ENCODE results near the gene PRKCZ. TPM values are rescaled to one million over a fixed set of nuclear protein-coding genes. Genes with fewer than 3 reads are reported as not detected.
"Not testable (repeated sequence)": the region's sequence is repeated elsewhere in the genome, so short reads cannot be mapped to it uniquely, and the experiment has no call there.

The PRKCZ gene
- total RNA-seq, 2 experiments from 2014 or later, result 17.8 to 19.0 TPM

DNA sequence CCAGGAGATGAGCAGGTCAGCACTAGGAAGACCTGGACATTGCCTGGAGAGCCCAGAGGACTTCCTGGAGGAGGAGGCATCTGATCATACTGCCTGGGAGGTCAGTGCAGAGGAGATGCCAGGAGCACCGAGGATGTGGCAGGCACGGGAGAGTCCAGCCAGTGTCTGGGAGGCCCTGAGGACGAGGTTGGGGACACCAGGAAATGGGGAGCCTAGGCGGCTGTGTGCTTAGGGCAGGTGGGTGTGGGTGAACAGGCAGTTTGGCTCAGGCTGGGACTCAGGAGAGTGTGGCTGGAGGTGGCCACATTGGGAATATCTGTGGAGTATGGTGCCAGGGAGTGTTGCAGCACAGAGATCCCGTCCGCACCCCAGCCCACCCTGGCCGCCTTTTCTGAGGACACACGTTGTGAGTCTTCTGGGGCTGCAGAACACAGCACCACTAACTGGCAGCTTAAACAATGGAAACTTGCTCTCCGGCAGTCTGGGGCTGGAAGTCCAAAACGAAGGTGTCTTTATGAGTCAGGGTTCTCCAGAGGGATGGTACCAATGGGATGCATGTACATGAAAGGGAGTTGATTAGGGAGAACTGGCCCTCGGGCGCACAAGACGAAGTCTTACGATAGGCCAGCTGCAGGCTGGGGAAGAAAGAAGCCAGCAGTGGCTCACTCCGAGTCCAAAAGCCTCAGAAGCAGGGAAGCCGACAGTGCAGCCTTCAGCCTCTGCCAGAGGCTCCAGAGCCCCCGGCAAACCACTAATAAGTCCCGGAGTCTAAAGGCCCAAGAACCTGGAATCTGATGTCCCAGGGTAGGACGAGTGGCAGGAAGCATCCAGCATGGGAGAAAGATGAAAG lies 86.4 kb downstream of the PRKCZ start:
- peak overlapping the region; percentile 66 for H3K27ac Mint-ChIP-seq
- ChIA-PET POLR2A (no interaction called here), CTCF (no interaction called here)
- H3K27ac ChIP-seq (ENCODE audit: low read depth in 1 of 2, low read length in 2 of 2), result no peak overlapping the region
- H3K9me3 Mint-ChIP-seq, result no peaks in the 10 kb centered on the region
- no peak for ATAC-seq (ENCODE audit: poor library complexity)
- TF ChIP-seq, protein P1, sequence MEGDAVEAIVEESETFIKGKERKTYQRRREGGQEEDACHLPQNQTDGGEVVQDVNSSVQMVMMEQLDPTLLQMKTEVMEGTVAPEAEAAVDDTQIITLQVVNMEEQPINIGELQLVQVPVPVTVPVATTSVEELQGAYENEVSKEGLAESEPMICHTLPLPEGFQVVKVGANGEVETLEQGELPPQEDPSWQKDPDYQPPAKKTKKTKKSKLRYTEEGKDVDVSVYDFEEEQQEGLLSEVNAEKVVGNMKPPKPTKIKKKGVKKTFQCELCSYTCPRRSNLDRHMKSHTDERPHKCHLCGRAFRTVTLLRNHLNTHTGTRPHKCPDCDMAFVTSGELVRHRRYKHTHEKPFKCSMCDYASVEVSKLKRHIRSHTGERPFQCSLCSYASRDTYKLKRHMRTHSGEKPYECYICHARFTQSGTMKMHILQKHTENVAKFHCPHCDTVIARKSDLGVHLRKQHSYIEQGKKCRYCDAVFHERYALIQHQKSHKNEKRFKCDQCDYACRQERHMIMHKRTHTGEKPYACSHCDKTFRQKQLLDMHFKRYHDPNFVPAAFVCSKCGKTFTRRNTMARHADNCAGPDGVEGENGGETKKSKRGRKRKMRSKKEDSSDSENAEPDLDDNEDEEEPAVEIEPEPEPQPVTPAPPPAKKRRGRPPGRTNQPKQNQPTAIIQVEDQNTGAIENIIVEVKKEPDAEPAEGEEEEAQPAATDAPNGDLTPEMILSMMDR (IDR thresholded peaks at IDR 0.05), result no peak
- H3K4me1 ChIP-seq (ENCODE audit: insufficient read depth, low read length), result peaks cover 30% of the 10 kb centered on the region
- H3K4me3 Mint-ChIP-seq, result no peak overlapping the region
- no peak for DNase-seq
- intact Hi-C loops (cut with DNase I, micrococcal nuclease), result loop anchor here (5.0 to 10.0 kb wide), 3 partner anchors 58 to 408 kb away; partner anchors contain the start of genes FAAP20 (in 1 of the 2), MORN1 (in 1 of the 2) and RER1 (in 1 of the 2)
- H3K4me1 Mint-ChIP-seq (ENCODE audit: low read depth), result peaks cover 38% of the 10 kb centered on the region
- peaks cover 2% of the 10 kb centered on the region for H3K36me3 ChIP-seq (ENCODE audit: insufficient read depth, low read length)
- no peak overlapping the region for H3K4me3 ChIP-seq (ENCODE audit: low read length)
- no peaks in the 10 kb centered on the region for H3K9me3 ChIP-seq (ENCODE audit: control insufficient read depth in 1 of 2, insufficient read depth in 1 of 2, low read length in 2 of 2)
- no peaks in the 10 kb centered on the region for H3K27me3 ChIP-seq (ENCODE audit: control insufficient read depth in 1 of 2, insufficient read depth in 2 of 2, low read length in 2 of 2)
- no peaks in the 10 kb centered on the region for H3K27me3 Mint-ChIP-seq
- H3K36me3 Mint-ChIP-seq (ENCODE audit: low read depth), result peaks cover 4% of the 10 kb centered on the region

DNA sequence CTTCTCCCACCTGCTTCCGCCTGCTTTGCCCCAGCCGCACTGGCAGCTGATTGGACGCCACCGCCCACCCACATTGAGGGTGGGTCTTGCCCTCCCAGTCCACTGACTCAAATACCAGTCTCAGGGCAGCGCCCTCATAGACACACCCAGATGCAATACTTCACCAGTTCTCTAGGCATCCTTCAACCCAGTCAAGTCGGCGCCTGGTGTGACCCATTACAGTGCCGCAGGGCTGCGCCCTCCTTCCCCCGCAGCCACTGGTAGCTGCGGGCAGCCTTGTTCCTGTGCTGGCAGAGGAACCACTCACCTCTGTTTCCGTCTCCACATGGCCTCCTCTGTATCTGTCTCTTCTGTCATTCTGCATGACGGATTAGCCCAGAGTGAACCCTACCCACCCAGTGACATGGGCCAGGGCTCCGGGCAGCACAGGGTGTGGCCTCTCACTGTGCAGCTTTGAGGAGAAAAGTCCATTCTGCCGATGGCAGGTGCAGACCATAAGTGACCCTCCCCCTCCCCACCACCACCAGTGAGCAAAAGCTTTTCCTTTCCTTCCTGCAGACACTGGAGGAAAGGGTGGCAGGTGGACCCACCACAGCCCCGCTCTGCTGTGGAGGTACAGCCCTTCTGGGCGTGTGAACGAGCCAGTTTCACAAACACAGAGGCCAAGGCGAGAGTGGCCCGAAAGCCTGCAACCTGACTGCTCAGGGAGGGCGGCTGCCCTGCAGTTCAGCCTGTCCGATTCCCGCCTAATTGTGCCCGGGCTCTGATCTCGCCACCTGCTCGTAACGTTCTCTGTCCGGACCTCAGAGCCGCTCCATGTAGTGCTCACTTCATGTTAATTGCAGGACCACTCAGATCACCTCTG lies 87.3 kb downstream of the PRKCZ start:
- Histone ChIP-seq H3K4me3 (ENCODE audit: low read length) (no peak overlapping the region), H3K9me3 (ENCODE audit: control insufficient read depth in 1 of 2, insufficient read depth in 1 of 2, low read length in 2 of 2) (no peaks in the 10 kb centered on the region), H3K4me1 (ENCODE audit: insufficient read depth, low read length) (peaks cover 24% of the 10 kb centered on the region), H3K27me3 (ENCODE audit: control insufficient read depth in 1 of 2, insufficient read depth in 2 of 2, low read length in 2 of 2) (no peaks in the 10 kb centered on the region), H3K27ac (ENCODE audit: low read depth in 1 of 2, low read length in 2 of 2) (no peak overlapping the region), H3K36me3 (ENCODE audit: insufficient read depth, low read length) (peaks cover 2% of the 10 kb centered on the region)
- CTCF ChIA-PET, result no interaction called here
- Mint-ChIP-seq H3K27ac (peak overlapping the region; percentile 66), H3K4me3 (no peak overlapping the region), H3K36me3 (ENCODE audit: low read depth) (peaks cover 4% of the 10 kb centered on the region), H3K4me1 (ENCODE audit: low read depth) (peaks cover 30% of the 10 kb centered on the region), H3K9me3 (no peaks in the 10 kb centered on the region), H3K27me3 (no peaks in the 10 kb centered on the region)
- POLR2A ChIA-PET, result no interaction called here
- ATAC-seq (ENCODE audit: poor library complexity) (no peak), DNase-seq (peak in 2 of 14 experiments; percentile 10 to 27)
- TF ChIP-seq, protein P1 (IDR thresholded peaks at IDR 0.05), result no peak
- intact Hi-C loops (cut with DNase I, micrococcal nuclease), result loop anchor here (5.0 to 10.0 kb wide), 3 partner anchors 57 to 407 kb away; partner anchors contain the start of genes FAAP20 (in 1 of the 2), MORN1 (in 1 of the 2) and RER1 (in 1 of the 2)

DNA sequence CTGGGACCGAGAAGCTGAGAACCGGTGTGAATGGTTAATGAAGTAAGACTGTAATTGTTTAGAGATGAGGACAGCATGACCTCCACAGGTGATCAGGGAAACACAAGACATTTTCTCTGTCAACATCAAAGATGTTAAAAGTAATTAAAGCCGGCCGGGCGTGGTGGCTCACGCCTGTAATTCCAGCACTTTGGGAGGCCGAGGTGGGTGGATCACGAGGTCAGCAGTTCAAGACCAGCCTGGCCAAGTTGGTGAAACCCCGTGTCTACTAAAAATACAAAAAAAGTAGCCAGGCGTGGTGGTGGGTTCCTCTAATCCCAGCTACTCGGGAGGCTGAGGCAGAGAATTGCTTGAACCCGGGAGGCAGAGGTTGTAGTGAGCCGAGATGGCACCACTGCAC lies 88.9 kb downstream of the PRKCZ start:
- not testable (repeated sequence) for H3K27ac ChIP-seq (ENCODE audit: low read depth in 1 of 2, low read length in 2 of 2); ATAC-seq (ENCODE audit: poor library complexity); H3K9me3 ChIP-seq (ENCODE audit: control insufficient read depth in 1 of 2, insufficient read depth in 1 of 2, low read length in 2 of 2); H3K4me3 ChIP-seq (ENCODE audit: low read length); H3K36me3 Mint-ChIP-seq (ENCODE audit: low read depth); H3K9me3 Mint-ChIP-seq; H3K27me3 ChIP-seq (ENCODE audit: control insufficient read depth in 1 of 2, insufficient read depth in 2 of 2, low read length in 2 of 2); H3K27ac Mint-ChIP-seq; H3K27me3 Mint-ChIP-seq; H3K36me3 ChIP-seq (ENCODE audit: insufficient read depth, low read length); H3K4me3 Mint-ChIP-seq; DNase-seq
- CTCF ChIA-PET, result interaction anchor here (1.3 to 2.0 kb wide), 3 partner anchors 8 to 12 kb away, joined by 3 to 8 read pairs (median 7); no protein-coding TSS in a partner anchor
- POLR2A ChIA-PET, result interaction anchor here (1.2 kb wide), 1 partner anchor 19 kb away, joined by 3 read pairs; no protein-coding TSS in a partner anchor
- H3K4me1 Mint-ChIP-seq (ENCODE audit: low read depth), result peaks cover 18% of the 10 kb centered on the region
- peaks cover 11% of the 10 kb centered on the region for H3K4me1 ChIP-seq (ENCODE audit: insufficient read depth, low read length)
- intact Hi-C loops (cut with DNase I, micrococcal nuclease), result loop anchor here (5.0 to 10.0 kb wide), 3 partner anchors 56 to 406 kb away; partner anchors contain the start of genes FAAP20 (in 1 of the 2), MORN1 (in 1 of the 2) and RER1 (in 1 of the 2)
